Osteoblast (primary cell): ENCODE measurements around the gene PDZK1IP1. TPM values are rescaled to one million over a fixed set of nuclear protein-coding genes. Genes with fewer than 3 reads are reported as not detected.

Experiments used
- DNase-seq: peaks from one replicate; pipeline ENCODE4 v3.0.0; 2011; ENCODE audit warnings: low spot score, mixed read lengths; ENCODE audit not compliant: insufficient read length; ENCODE audit errors: missing footprints
- H2AFZ ChIP-seq: 2 replicates; pipeline ENCODE4 v1.6.0; 2011; ENCODE audit warnings: mild to moderate bottlenecking, low read length
- H3K27ac ChIP-seq: 2 replicates; pipeline ENCODE4 v1.5.1; 2011; ENCODE audit warnings: mild to moderate bottlenecking, low read depth, low read length, moderate library complexity
- H3K27me3 ChIP-seq: 2 replicates; pipeline ENCODE4 v1.6.0; 2012; ENCODE audit warnings: mild to moderate bottlenecking, control low read depth, inconsistent platforms, low read length, moderate library complexity; ENCODE audit not compliant: insufficient read depth
- H3K36me3 ChIP-seq: 2 replicates; pipeline ENCODE4 v1.5.1; 2011; ENCODE audit warnings: mild to moderate bottlenecking, low read length, control low read depth, moderate library complexity; ENCODE audit not compliant: insufficient read depth
- H3K4me1 ChIP-seq: 2 replicates; pipeline ENCODE4 v1.5.1; 2011; ENCODE audit warnings: mild to moderate bottlenecking, low read length, control low read depth, moderate library complexity; ENCODE audit not compliant: insufficient read depth
- H3K4me2 ChIP-seq: 2 replicates; pipeline ENCODE4 v1.6.0; 2011; ENCODE audit warnings: mild to moderate bottlenecking, low read length; ENCODE audit not compliant: insufficient read depth
- H3K4me3 ChIP-seq: fragments of 200-600 bp; sonication (generic); 3 replicates; pipeline ENCODE4 v1.5.1; 2012; ENCODE audit warnings: mild to moderate bottlenecking, low read length, inconsistent platforms; ENCODE audit not compliant: insufficient read depth
- H3K79me2 ChIP-seq: 2 replicates; pipeline ENCODE4 v1.6.0; 2012; ENCODE audit warnings: mild to moderate bottlenecking, low read length, control low read depth, inconsistent platforms; ENCODE audit not compliant: insufficient read depth
- H3K9me3 ChIP-seq: 2 replicates; pipeline ENCODE4 v1.5.1; 2011; ENCODE audit warnings: low read depth, low read length, control low read depth
- H4K20me1 ChIP-seq: 2 replicates; pipeline ENCODE4 v1.6.0; 2012; ENCODE audit warnings: mild to moderate bottlenecking, low read length, control low read depth; ENCODE audit not compliant: insufficient read depth
- CTCF ChIP-seq: IDR thresholded peaks from 2 replicates; pipeline ENCODE4 v1.5.1; 2011; ENCODE audit warnings: mild to moderate bottlenecking, low read depth, low read length, moderate library complexity; ENCODE audit errors: extremely low read depth
- total RNA-seq: library from RNA; depleted of rRNA; stranded (reverse); fragments of >200 nt; gene quantifications from 2 replicates; pipeline ENCODE4 v1.2.3, GENCODE V29; 2012

PDZK1IP1 gene
- total RNA-seq, 1 donor, result not detected

GRCh38 chr1:47230692-47231300 lies 41.0 kb upstream of the PDZK1IP1 start:
- Histone ChIP-seq H3K27ac (no peak overlapping the region), H2AFZ (no peak overlapping the region), H4K20me1 (peaks cover 12% of the 10 kb centered on the region), H3K27me3 (peaks cover 90% of the 10 kb centered on the region), H3K4me2 (no peak overlapping the region), H3K36me3 (no peaks in the 10 kb centered on the region), H3K4me3 (no peak overlapping the region), H3K4me1 (no peaks in the 10 kb centered on the region), H3K9me3 (no peaks in the 10 kb centered on the region), H3K79me2 (no peaks in the 10 kb centered on the region)
- DNase-seq, result no peak
- TF ChIP-seq CTCF, result no peak

DNA sequence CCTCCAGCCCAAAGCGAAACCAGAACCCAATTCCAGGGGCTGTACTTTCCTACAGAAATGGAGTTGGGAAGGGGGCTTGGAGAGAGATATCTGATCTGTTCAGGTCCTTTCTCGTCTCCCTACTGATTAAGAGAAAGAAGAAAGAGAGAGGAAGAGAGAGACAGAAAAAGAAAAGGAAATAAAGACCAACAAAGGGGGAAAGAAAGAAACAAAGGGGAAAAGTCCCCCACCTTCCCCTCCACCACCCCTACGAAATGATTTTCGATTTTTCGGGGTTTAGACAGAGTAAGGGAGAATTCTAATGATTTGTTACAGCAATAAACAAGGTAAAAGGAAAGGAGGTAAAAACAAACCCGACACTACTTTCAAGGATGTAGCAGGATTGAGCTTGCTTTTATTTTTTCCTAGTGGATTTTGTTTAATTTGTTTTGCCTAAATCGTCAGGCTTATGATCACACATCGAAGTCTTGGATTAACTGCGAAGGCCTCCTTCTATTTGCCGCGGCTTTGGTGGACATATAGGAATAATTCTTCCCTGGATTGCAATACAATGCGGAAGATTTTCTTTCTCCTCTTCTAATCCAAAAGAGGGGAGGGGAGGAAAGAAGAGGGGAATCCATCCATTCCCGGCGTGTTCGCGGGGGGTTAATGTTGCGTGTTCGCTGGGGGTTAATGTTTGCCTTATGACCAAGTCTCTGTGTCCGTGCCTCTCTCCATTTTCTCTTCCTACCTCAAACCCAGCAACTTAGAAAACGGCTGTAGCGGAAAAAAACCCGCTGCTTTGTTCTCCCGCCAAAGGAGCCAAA lies 40.3 kb upstream of the PDZK1IP1 start:
- Histone ChIP-seq H4K20me1 (peaks cover 12% of the 10 kb centered on the region), H3K4me2 (no peak overlapping the region), H3K9me3 (no peaks in the 10 kb centered on the region), H3K79me2 (no peaks in the 10 kb centered on the region), H3K36me3 (no peaks in the 10 kb centered on the region), H3K27me3 (peaks cover 94% of the 10 kb centered on the region), H3K27ac (no peak overlapping the region), H2AFZ (no peak overlapping the region), H3K4me3 (no peak overlapping the region), H3K4me1 (no peaks in the 10 kb centered on the region)
- peak; percentile 65 for DNase-seq
- no peak for TF ChIP-seq CTCF

GRCh38 chr1:47229031-47229885 lies 39.4 kb upstream of the PDZK1IP1 start:
- Histone ChIP-seq H3K36me3 (no peaks in the 10 kb centered on the region), H3K4me2 (no peak overlapping the region), H2AFZ (no peak overlapping the region), H3K4me3 (no peak overlapping the region), H3K27me3 (peaks cover 97% of the 10 kb centered on the region), H4K20me1 (peaks cover 12% of the 10 kb centered on the region), H3K4me1 (no peaks in the 10 kb centered on the region), H3K79me2 (no peaks in the 10 kb centered on the region), H3K27ac (no peak overlapping the region), H3K9me3 (no peaks in the 10 kb centered on the region)
- DNase-seq, result peak; percentile 81
- TF ChIP-seq CTCF, result no peak
